Adrenal gland (tissue), 5 donors: ENCODE data around the gene TMEM139.

Experiments used
- CTCF ChIP-seq, 6 experiments: fragments of 450-650 bp in 4 of 6; fragments of 200-600 bp in 2 of 6; sonication (generic) in 1 of 6; IDR thresholded peaks; 1 replicate in 5 of 6; 2 replicates in 1 of 6; pipeline versions ENCODE4 v1.5.1 to v1.8.0; 2016 to 2021; ENCODE audit warnings: antibody characterized with exemption in 6 of 6, mild to moderate bottlenecking in 2 of 6, moderate library complexity in 1 of 6
- POLR2A ChIP-seq, 2 donors: fragments of 450-650 bp; IDR thresholded peaks; one replicate each; pipeline ENCODE4 v1.6.1; 2017; ENCODE audit warnings: antibody characterized with exemption in 2 of 2, mild to moderate bottlenecking in 2 of 2, moderate library complexity in 1 of 2
- donor health status: DM: no; HTN: no; CAD: no.

DNA sequence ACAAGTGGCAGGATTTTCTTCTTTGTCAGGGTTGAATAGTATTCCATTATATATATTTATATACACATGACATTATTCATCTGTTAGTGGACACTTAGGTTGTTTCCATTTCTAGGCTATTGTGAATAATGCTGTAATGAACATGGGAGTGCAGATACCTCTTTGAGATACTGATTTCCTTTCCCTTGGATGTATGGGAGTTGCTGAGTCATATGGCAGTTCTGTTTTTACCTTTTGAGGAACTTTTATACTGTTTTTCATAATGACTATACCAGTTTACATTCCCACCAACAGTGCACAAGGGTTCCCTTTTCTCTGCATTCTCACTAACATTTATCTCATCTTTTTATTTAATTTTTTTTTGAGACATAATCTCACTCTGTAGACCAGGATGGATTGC is 29.4 kb downstream of the TMEM139 start:
- TF ChIP-seq CTCF (IDR thresholded peaks at IDR 0.05) (no peak), POLR2A (IDR thresholded peaks at IDR 0.05) (no peak)
